Measurements from ENCODE around the gene C10orf53. TPM values are rescaled to one million over a fixed set of nuclear protein-coding genes. Genes with fewer than 3 reads are reported as not detected.

The C10orf53 gene
- total and polyA plus RNA-seq, 10 of the 15 experiments (the other 5 are each of a cell fraction or from before 2014, with no cell fraction given) = not detected

DNA sequence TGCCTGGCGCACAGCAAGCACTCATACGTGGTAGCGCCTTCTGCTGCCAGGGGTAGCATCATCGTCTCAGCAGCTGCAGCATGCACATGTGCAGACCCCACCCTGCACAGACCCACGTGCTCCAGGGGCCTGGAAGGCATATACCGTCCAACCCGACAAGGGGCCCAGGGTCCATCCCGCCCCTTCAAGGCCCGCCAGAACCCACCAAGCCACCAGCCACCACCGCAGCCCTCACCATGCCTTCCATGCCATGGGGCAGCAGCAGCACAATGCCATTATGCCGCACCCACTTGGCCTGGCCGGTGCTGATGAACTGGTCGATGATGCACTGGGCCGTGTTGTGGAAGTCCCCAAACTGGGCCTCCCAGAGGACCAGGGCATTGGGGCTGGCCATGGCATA lies 60.0 kb downstream of the C10orf53 start:
- ChIA-PET RAD21 (ENCODE audit: unreplicated experiment) (no interaction called here), CTCF (no interaction called here), SMC1A (ENCODE audit: uncharacterized antibody, unreplicated experiment) (no interaction called here), POLR2A (no interaction called here)
- no peaks in the 10 kb centered on the region for H3K9me3 ChIP-seq (replicated peaks; ENCODE audit: control insufficient read depth, insufficient read depth, low read length)
- no peak for ATAC-seq
- H3K27me3 ChIP-seq (replicated peaks in 1 of 2; ENCODE audit: control insufficient read depth in 2 of 2, insufficient read depth in 2 of 2, low read length in 1 of 2) = no peaks in the 10 kb centered on the region
- in situ Hi-C loops (cut with MboI) (no loop called here), intact Hi-C loops (cut with micrococcal nuclease; ENCODE audit: unreplicated experiment) (no loop called here)
- H3K4me2 ChIP-seq (ENCODE audit: control insufficient read depth, insufficient read depth) = no peak overlapping the region
- no peak overlapping the region for H3K27ac ChIP-seq (ENCODE audit: control insufficient read depth, insufficient read depth)
- no peaks in the 10 kb centered on the region; the same call in 1 of the 2 replicates for H4K20me1 ChIP-seq (ENCODE audit: control insufficient read depth, insufficient read depth)
- H3K4me1 ChIP-seq (ENCODE audit: control insufficient read depth, insufficient read depth, low read length) = no peaks in the 10 kb centered on the region
- no peak for FAIRE-seq
- 58% methylated on average over 14 of the region's 14 CpGs for WGBS (ENCODE audit: insufficient coverage, insufficient replicate concordance, low lambda C conversion rate, missing lambda C conversion rate)
- no peak for TF ChIP-seq MTA2 (IDR thresholded peaks at IDR 0.05; ENCODE audit: low read depth)
- no peak for TF ChIP-seq MEF2A (IDR thresholded peaks at IDR 0.05; ENCODE audit: insufficient read depth, low read depth, low read length)
- TF ChIP-seq WRNIP1 (IDR thresholded peaks at IDR 0.05; ENCODE audit: borderline replicate concordance, low read depth, low read length) = no peak
- no peak for TF ChIP-seq IRF5 (IDR thresholded peaks at IDR 0.05; ENCODE audit: borderline replicate concordance)
- no peak for TF ChIP-seq ASH2L (IDR thresholded peaks at IDR 0.05; ENCODE audit: borderline replicate concordance, low read depth)
- TF ChIP-seq MTA3 (IDR thresholded peaks at IDR 0.05; ENCODE audit: borderline replicate concordance, low read length) = no peak
- TF ChIP-seq ZNF274 (IDR thresholded peaks at IDR 0.05; ENCODE audit: insufficient read depth, insufficient read length) = no peak
- TF ChIP-seq TBL1XR1 (IDR thresholded peaks at IDR 0.05; ENCODE audit: low read depth, low read length) = no peak
- TF ChIP-seq SMC3 (IDR thresholded peaks at IDR 0.05; ENCODE audit: borderline replicate concordance, low read length) = no peak
- no peak for TF ChIP-seq CEBPZ (IDR thresholded peaks at IDR 0.05; ENCODE audit: low read depth, low read length)
- TF ChIP-seq ZZZ3 (IDR thresholded peaks at IDR 0.05; ENCODE audit: control insufficient read depth, insufficient read length, low read depth) = no peak
- no peak for TF ChIP-seq CHD1 (IDR thresholded peaks at IDR 0.05; ENCODE audit: low read depth, low read length)
- TF ChIP-seq, protein P1, sequence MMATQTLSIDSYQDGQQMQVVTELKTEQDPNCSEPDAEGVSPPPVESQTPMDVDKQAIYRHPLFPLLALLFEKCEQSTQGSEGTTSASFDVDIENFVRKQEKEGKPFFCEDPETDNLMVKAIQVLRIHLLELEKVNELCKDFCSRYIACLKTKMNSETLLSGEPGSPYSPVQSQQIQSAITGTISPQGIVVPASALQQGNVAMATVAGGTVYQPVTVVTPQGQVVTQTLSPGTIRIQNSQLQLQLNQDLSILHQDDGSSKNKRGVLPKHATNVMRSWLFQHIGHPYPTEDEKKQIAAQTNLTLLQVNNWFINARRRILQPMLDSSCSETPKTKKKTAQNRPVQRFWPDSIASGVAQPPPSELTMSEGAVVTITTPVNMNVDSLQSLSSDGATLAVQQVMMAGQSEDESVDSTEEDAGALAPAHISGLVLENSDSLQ (IDR thresholded peaks at IDR 0.05) = no peak
- TF ChIP-seq, protein P2, sequence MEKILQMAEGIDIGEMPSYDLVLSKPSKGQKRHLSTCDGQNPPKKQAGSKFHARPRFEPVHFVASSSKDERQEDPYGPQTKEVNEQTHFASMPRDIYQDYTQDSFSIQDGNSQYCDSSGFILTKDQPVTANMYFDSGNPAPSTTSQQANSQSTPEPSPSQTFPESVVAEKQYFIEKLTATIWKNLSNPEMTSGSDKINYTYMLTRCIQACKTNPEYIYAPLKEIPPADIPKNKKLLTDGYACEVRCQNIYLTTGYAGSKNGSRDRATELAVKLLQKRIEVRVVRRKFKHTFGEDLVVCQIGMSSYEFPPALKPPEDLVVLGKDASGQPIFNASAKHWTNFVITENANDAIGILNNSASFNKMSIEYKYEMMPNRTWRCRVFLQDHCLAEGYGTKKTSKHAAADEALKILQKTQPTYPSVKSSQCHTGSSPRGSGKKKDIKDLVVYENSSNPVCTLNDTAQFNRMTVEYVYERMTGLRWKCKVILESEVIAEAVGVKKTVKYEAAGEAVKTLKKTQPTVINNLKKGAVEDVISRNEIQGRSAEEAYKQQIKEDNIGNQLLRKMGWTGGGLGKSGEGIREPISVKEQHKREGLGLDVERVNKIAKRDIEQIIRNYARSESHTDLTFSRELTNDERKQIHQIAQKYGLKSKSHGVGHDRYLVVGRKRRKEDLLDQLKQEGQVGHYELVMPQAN (conservative IDR thresholded peaks at IDR 0.05) = no peak
- TF ChIP-seq FOXK2 (IDR thresholded peaks at IDR 0.05) = no peak
- TF ChIP-seq ZNF384 (IDR thresholded peaks at IDR 0.05; ENCODE audit: borderline replicate concordance, low read depth, low read length) = no peak
- H2AFZ ChIP-seq (ENCODE audit: control insufficient read depth, low read depth, low read length) = no peak overlapping the region
- H3K36me3 ChIP-seq (ENCODE audit: control insufficient read depth in 2 of 2, insufficient read depth in 2 of 2, low read length in 1 of 2) = no peaks in the 10 kb centered on the region
- no peak overlapping the region for H3K4me3 ChIP-seq
- no peak overlapping the region for H3K9ac ChIP-seq (ENCODE audit: control insufficient read depth, insufficient read depth, low read length)
- DNase-seq (ENCODE audit: low read depth, low spot score) = no peak
- H3K79me2 ChIP-seq (ENCODE audit: control insufficient read depth, insufficient read depth, low read length) = no peaks in the 10 kb centered on the region
- BruUV-seq (replicated peaks) = no TSS peak

All from GM12878 (cell line).